CD4-positive, CD25-positive, alpha-beta regulatory T cell (primary cell): Measurements from ENCODE around the gene TRAF7. TPM values are rescaled to one million over a fixed set of nuclear protein-coding genes. Genes with fewer than 3 reads are reported as not detected.

Experiments
- ATAC-seq, 2 donors: fragments of 150-1000 bp; cut with Tn5 transposase; one replicate each; pipeline ENCODE4 v1.10.0; 2021; ENCODE audit warnings: low read depth in 2 of 2, moderate number of reproducible peaks in 2 of 2, moderate library complexity in 1 of 2
- DNase-seq, 3 donors: peaks; one replicate each; pipeline versions ENCODE4 v3.0.0 to v3.0.0-alpha.2; 2012 to 2022; ENCODE audit warnings: mixed read lengths in 1 of 3
- H3K27ac ChIP-seq: one replicate; pipeline ENCODE4 v1.7.0; 2013; ENCODE audit warnings: mild to moderate bottlenecking, low read length; ENCODE audit not compliant: insufficient read depth, poor library complexity, severe bottlenecking
- H3K27me3 ChIP-seq: one replicate; pipeline ENCODE4 v1.7.0; 2013; ENCODE audit warnings: low read length; ENCODE audit not compliant: control insufficient read depth, insufficient read depth
- H3K36me3 ChIP-seq: one replicate; pipeline ENCODE4 v1.7.0; 2013; ENCODE audit warnings: mild to moderate bottlenecking, low read length, moderate library complexity; ENCODE audit not compliant: control insufficient read depth, insufficient read depth
- H3K4me1 ChIP-seq: 2 replicates; pipeline ENCODE4 v1.7.0; 2013; ENCODE audit warnings: mild to moderate bottlenecking, low read length; ENCODE audit not compliant: insufficient read depth, control insufficient read depth, poor library complexity, severe bottlenecking
- H3K4me3 ChIP-seq: one replicate; pipeline ENCODE4 v1.7.0; 2013; ENCODE audit warnings: low read depth, mild to moderate bottlenecking, low read length, moderate library complexity
- H3K9me3 ChIP-seq, 2 experiments: 1 replicate in 1 of 2; 2 replicates in 1 of 2; pipeline ENCODE4 v1.7.0; 2013; ENCODE audit warnings: low read length in 2 of 2, mild to moderate bottlenecking in 1 of 2, moderate library complexity in 1 of 2; ENCODE audit not compliant: control insufficient read depth in 2 of 2
- H3K27ac Mint-ChIP-seq, 3 donors: one replicate each; pipeline ENCODE4 v1.8.0; 2020 to 2022; ENCODE audit warnings: mild to moderate bottlenecking in 3 of 3, mixed read lengths in 3 of 3, moderate library complexity in 2 of 3
- H3K27me3 Mint-ChIP-seq: one replicate; pipeline ENCODE4 v1.8.0; 2022; ENCODE audit warnings: mild to moderate bottlenecking, mixed read lengths
- H3K36me3 Mint-ChIP-seq: one replicate; pipeline ENCODE4 v1.8.0; 2020; ENCODE audit warnings: mixed read lengths
- H3K4me1 Mint-ChIP-seq, 4 donors: one replicate each; pipeline ENCODE4 v1.8.0; 2020 to 2022; ENCODE audit warnings: mixed read lengths in 4 of 4, mild to moderate bottlenecking in 1 of 4
- H3K4me3 Mint-ChIP-seq, 4 donors: one replicate each; pipeline ENCODE4 v1.8.0; 2020 to 2022; ENCODE audit warnings: mild to moderate bottlenecking in 4 of 4, mixed read lengths in 4 of 4, moderate library complexity in 3 of 4
- H3K9me3 Mint-ChIP-seq, 7 donors: one replicate each; pipeline ENCODE4 v1.8.0; 2020 to 2022; ENCODE audit warnings: mixed read lengths in 7 of 7, mild to moderate bottlenecking in 3 of 7, moderate library complexity in 2 of 7
- polyA plus RNA-seq, 4 donors: library from polyadenylated mRNA; unstranded; fragments of 300-500 nt; fragmentation: Illumina TruSeq; gene quantifications; one replicate each; pipeline ENCODE4 v1.2.3, GENCODE V29; 2021
- total RNA-seq: library from RNA; stranded (reverse); gene quantifications from one replicate; pipeline ENCODE4 v1.2.3, GENCODE V29; 2022

TRAF7 gene
- total and polyA plus RNA-seq, 5 donors from 2014 or later = 4.0 to 33.4 (median 4.9) TPM

GRCh38 chr16:2223221-2223941 is 67.8 kb downstream of the TRAF7 start, which contains the start of gene E4F1:
E4F1 (plus strand) TSS chr16:2223591; CDS start chr16:2223614, 23 bp downstream.
- Mint-ChIP-seq H3K4me3 (peak within 1 kb of the TSS; percentile 89 to 98 (median 91)), H3K27ac (peak within 1 kb of the TSS; percentile 75 to 93 (median 82)), H3K9me3 (peaks cover 0 to 2% (median 0%) of the 10 kb centered on the region in 7 donors), H3K4me1 (peaks cover 0 to 34% (median 6%) of the 10 kb centered on the region in 4 donors), H3K27me3 (no peaks in the 10 kb centered on the region), H3K36me3 (peaks cover 4% of the 10 kb centered on the region)
- Histone ChIP-seq H3K27me3 (no peaks in the 10 kb centered on the region), H3K27ac (peak within 1 kb of the TSS; percentile 72), H3K9me3 (no peaks in the 10 kb centered on the region), H3K4me3 (peak within 1 kb of the TSS; percentile 74), H3K36me3 (peaks cover 17% of the 10 kb centered on the region), H3K4me1 (peaks cover 22% of the 10 kb centered on the region)
- DNase-seq = peak; percentile 98 to 100 (median 98)
- peak; percentile 98 for ATAC-seq

DNA sequence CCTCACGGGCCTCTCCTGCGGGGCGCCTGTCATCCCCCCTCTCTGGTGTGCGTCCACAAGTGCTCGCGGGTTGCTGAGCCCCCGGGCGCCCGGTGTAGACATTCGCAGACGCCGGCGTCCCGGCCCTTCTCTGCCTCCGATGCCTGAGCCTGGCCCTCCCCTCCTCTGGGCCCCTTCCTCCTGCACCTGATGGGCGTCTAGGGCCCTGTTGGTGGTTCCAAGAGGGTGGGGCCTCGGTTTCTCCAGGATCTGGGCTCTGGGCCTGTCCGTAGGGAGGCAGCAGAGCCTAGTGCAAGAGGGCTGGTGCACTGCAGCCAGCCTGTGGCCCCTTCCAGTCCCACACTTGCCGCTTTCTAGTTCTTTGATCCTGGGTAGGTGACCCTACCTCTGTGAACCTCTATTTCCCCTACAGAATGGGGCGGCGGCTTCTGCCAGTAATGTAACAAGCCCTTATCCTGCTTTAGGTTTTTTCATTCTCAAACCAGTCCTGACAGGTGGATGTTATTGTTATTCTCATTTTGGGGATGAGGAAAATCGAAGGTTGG is 68.4 kb downstream of the TRAF7 start:
- Histone ChIP-seq H3K9me3 (no peaks in the 10 kb centered on the region), H3K4me3 (peak overlapping the region; percentile 74), H3K36me3 (peaks cover 22% of the 10 kb centered on the region), H3K4me1 (peaks cover 22% of the 10 kb centered on the region), H3K27me3 (no peaks in the 10 kb centered on the region), H3K27ac (peak overlapping the region; percentile 72)
- peak in 1 of 3 donors; percentile 42 for DNase-seq
- peaks cover 0 to 2% (median 0%) of the 10 kb centered on the region in 7 donors for H3K9me3 Mint-ChIP-seq
- peaks cover 4% of the 10 kb centered on the region for H3K36me3 Mint-ChIP-seq
- no peaks in the 10 kb centered on the region for H3K27me3 Mint-ChIP-seq
- peak overlapping the region; percentile 82 to 98 (median 91) for H3K4me3 Mint-ChIP-seq
- peak in 1 of 2 donors; percentile 2 for ATAC-seq
- peak overlapping the region; percentile 26 to 82 (median 69) for H3K27ac Mint-ChIP-seq
- H3K4me1 Mint-ChIP-seq = peaks cover 0 to 34% (median 6%) of the 10 kb centered on the region in 4 donors

DNA sequence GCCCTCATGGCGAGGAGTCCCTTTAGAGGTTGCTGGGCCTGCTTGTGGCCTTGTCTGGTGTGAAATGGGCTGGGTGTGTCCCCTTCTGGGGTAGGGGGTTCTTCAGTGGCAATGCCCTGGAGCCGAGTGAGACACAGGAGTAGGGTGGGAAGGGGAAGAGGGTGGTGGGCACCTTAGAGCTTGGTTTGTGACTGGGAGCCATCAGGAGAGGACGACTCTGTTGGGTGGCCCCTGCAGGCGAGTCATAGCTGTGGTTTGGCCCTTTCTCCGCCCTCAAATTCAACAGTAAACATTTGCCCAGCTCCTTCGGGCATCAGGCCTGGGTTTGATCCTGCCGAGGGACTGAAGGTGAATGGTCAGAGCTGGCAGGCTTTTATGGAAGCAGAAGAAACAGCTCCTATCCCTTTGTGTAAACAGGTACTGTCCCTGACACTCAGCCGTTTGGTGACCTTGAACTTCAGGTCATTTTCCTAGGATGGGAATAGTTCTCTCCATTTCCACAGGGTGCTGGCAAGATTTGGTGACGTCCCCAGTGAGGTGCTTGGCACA is 70.7 kb downstream of the TRAF7 start:
- Mint-ChIP-seq H3K27ac (no peak overlapping the region), H3K36me3 (peaks cover 8% of the 10 kb centered on the region), H3K27me3 (no peaks in the 10 kb centered on the region), H3K4me1 (peaks cover 0 to 34% (median 7%) of the 10 kb centered on the region in 4 donors), H3K9me3 (peaks cover 0 to 2% (median 0%) of the 10 kb centered on the region in 7 donors), H3K4me3 (peak overlapping the region; percentile 41 to 75 (median 72))
- Histone ChIP-seq H3K9me3 (no peaks in the 10 kb centered on the region), H3K4me3 (no peak overlapping the region), H3K27me3 (no peaks in the 10 kb centered on the region), H3K36me3 (peaks cover 34% of the 10 kb centered on the region), H3K4me1 (peaks cover 22% of the 10 kb centered on the region), H3K27ac (no peak overlapping the region)
- ATAC-seq = no peak
- no peak for DNase-seq

GRCh38 chr16:2226918-2227317 is 71.3 kb downstream of the TRAF7 start:
- peaks cover 22% of the 10 kb centered on the region for H3K4me1 ChIP-seq
- H3K27me3 ChIP-seq = no peaks in the 10 kb centered on the region
- H3K4me3 ChIP-seq = no peak overlapping the region
- peaks cover 0 to 2% (median 0%) of the 10 kb centered on the region in 7 donors for H3K9me3 Mint-ChIP-seq
- ATAC-seq = no peak
- H3K27ac Mint-ChIP-seq = no peak overlapping the region
- H3K27ac ChIP-seq = no peak overlapping the region
- peaks cover 40% of the 10 kb centered on the region for H3K36me3 ChIP-seq
- no peaks in the 10 kb centered on the region for H3K27me3 Mint-ChIP-seq
- peaks cover 0 to 34% (median 7%) of the 10 kb centered on the region in 4 donors for H3K4me1 Mint-ChIP-seq
- H3K4me3 Mint-ChIP-seq = peak overlapping the region in 2 of 4 donors; percentile 11 to 72
- DNase-seq = no peak
- peaks cover 8% of the 10 kb centered on the region for H3K36me3 Mint-ChIP-seq
- no peaks in the 10 kb centered on the region for H3K9me3 ChIP-seq

Other genes starting within 250 kb of the TRAF7 start
- not detected for gene HS3ST6, start 237.4 kb upstream of the TRAF7 start, total RNA-seq
- gene HS3ST6, start 237.4 kb upstream of the TRAF7 start, polyA plus RNA-seq = not detected
- 8.3 TPM for gene MSRB1, start 212.6 kb upstream of the TRAF7 start, total RNA-seq
- 10 to 100 TPM; 25.0 to 50.9 (median 32.8) TPM for gene MSRB1, start 212.6 kb upstream of the TRAF7 start, polyA plus RNA-seq
- gene RPL3L, start 201.1 kb upstream of the TRAF7 start, total RNA-seq = not detected
- gene RPL3L, start 201.1 kb upstream of the TRAF7 start, polyA plus RNA-seq = not detected
- gene NDUFB10, start 196.2 kb upstream of the TRAF7 start, total RNA-seq = 65.1 TPM
- 100 to 1,000 TPM; 192 to 288 (median 204) TPM for gene NDUFB10, start 196.2 kb upstream of the TRAF7 start, polyA plus RNA-seq
- 2,223 TPM for gene RPS2, start 191.0 kb upstream of the TRAF7 start, total RNA-seq
- gene RPS2, start 191.0 kb upstream of the TRAF7 start, polyA plus RNA-seq = 1,000 to 10,000 TPM; 4,615 to 6,441 (median 5,598) TPM
- gene RNF151, start 188.9 kb upstream of the TRAF7 start, total RNA-seq = not detected
- not detected for gene RNF151, start 188.9 kb upstream of the TRAF7 start, polyA plus RNA-seq
- gene TBL3, start 183.7 kb upstream of the TRAF7 start, total RNA-seq = 25.3 TPM
- gene TBL3, start 183.7 kb upstream of the TRAF7 start, polyA plus RNA-seq = 10 to 100 TPM; 48.0 to 60.0 (median 53.9) TPM
- gene NOXO1, start 174.3 kb upstream of the TRAF7 start, total RNA-seq = 0.47 TPM
- gene NOXO1, start 174.3 kb upstream of the TRAF7 start, polyA plus RNA-seq = under 1 TPM in 2 of 4 donors, not detected in 2; 0.16 to 0.35 TPM
- 18.4 TPM for gene GFER, start 171.6 kb upstream of the TRAF7 start, total RNA-seq
- 10 to 100 TPM; 30.5 to 45.5 (median 36.5) TPM for gene GFER, start 171.6 kb upstream of the TRAF7 start, polyA plus RNA-seq
- 3.2 TPM for gene SYNGR3, start 165.8 kb upstream of the TRAF7 start, total RNA-seq
- gene SYNGR3, start 165.8 kb upstream of the TRAF7 start, polyA plus RNA-seq = 1 to 10 TPM in 2 of 4 donors, under 1 TPM in 1, not detected in 1; 0.82 to 1.8 (median 1.1) TPM
- gene ZNF598, start 146.0 kb upstream of the TRAF7 start, total RNA-seq = 48.2 TPM
- 1 to 10 TPM; 1.8 to 3.1 (median 2.9) TPM for gene ZNF598, start 146.0 kb upstream of the TRAF7 start, polyA plus RNA-seq
- gene NPW, start 136.0 kb upstream of the TRAF7 start, total RNA-seq = not detected
- not detected for gene NPW, start 136.0 kb upstream of the TRAF7 start, polyA plus RNA-seq
- 1.5 TPM for gene NHERF2, start 128.9 kb upstream of the TRAF7 start, total RNA-seq
- under 1 TPM; 0.09 to 0.86 (median 0.21) TPM for gene NHERF2, start 128.9 kb upstream of the TRAF7 start, polyA plus RNA-seq
- gene NTHL1, start 107.9 kb upstream of the TRAF7 start, total RNA-seq = 15.0 TPM
- gene NTHL1, start 107.9 kb upstream of the TRAF7 start, polyA plus RNA-seq = 10 to 100 TPM; 24.7 to 52.7 (median 38.4) TPM
- gene TSC2, start 107.8 kb upstream of the TRAF7 start, total RNA-seq = 133 TPM
- gene TSC2, start 107.8 kb upstream of the TRAF7 start, polyA plus RNA-seq = 10 to 100 TPM; 22.7 to 26.6 (median 26.4) TPM
- 86.1 TPM for gene PKD1, start 19.9 kb upstream of the TRAF7 start, total RNA-seq
- 1 to 10 TPM; 1.4 to 4.4 (median 2.6) TPM for gene PKD1, start 19.9 kb upstream of the TRAF7 start, polyA plus RNA-seq
- gene RAB26, start 7.2 kb upstream of the TRAF7 start, total RNA-seq = not detected
- 1 to 10 TPM in 2 of 4 donors, under 1 TPM in 2; 0.38 to 1.2 (median 0.93) TPM for gene RAB26, start 7.2 kb upstream of the TRAF7 start, polyA plus RNA-seq
- not detected for gene CASKIN1, start 40.8 kb downstream of the TRAF7 start, total RNA-seq
- gene CASKIN1, start 40.8 kb downstream of the TRAF7 start, polyA plus RNA-seq = not detected
- gene MLST8, start 49.7 kb downstream of the TRAF7 start, total RNA-seq = 23.5 TPM
- gene MLST8, start 49.7 kb downstream of the TRAF7 start, polyA plus RNA-seq = 10 to 100 TPM; 20.9 to 31.1 (median 24.3) TPM
- gene BRICD5, start 55.1 kb downstream of the TRAF7 start, total RNA-seq = 10.9 TPM
- gene BRICD5, start 55.1 kb downstream of the TRAF7 start, polyA plus RNA-seq = under 1 TPM in 2 of 4 donors, not detected in 2; 0.08 to 0.33 TPM
- gene PGP, start 59.1 kb downstream of the TRAF7 start, total RNA-seq = 14.2 TPM
- gene PGP, start 59.1 kb downstream of the TRAF7 start, polyA plus RNA-seq = 10 to 100 TPM in 2 of 4 donors, 1 to 10 TPM in 2; 6.1 to 13.4 (median 8.8) TPM
- gene E4F1, start 67.8 kb downstream of the TRAF7 start, total RNA-seq = 38.7 TPM
- gene E4F1, start 67.8 kb downstream of the TRAF7 start, polyA plus RNA-seq = 10 to 100 TPM; 11.6 to 15.7 (median 14.4) TPM
- gene DNASE1L2, start 80.7 kb downstream of the TRAF7 start, total RNA-seq = 0.37 TPM
- not detected for gene DNASE1L2, start 80.7 kb downstream of the TRAF7 start, polyA plus RNA-seq
- gene ECI1, start 95.8 kb downstream of the TRAF7 start, total RNA-seq = 23.4 TPM
- 10 to 100 TPM; 49.0 to 62.8 (median 56.2) TPM for gene ECI1, start 95.8 kb downstream of the TRAF7 start, polyA plus RNA-seq
- 189 TPM for gene RNPS1, start 112.3 kb downstream of the TRAF7 start, total RNA-seq
- 100 to 1,000 TPM; 189 to 230 (median 218) TPM for gene RNPS1, start 112.3 kb downstream of the TRAF7 start, polyA plus RNA-seq
- 5.1 TPM for gene ABCA3, start 184.9 kb downstream of the TRAF7 start, total RNA-seq
- 1 to 10 TPM; 1.1 to 2.2 (median 2.0) TPM for gene ABCA3, start 184.9 kb downstream of the TRAF7 start, polyA plus RNA-seq